DND-41 (cell line): Measurements from ENCODE around the gene SGO2.
"Not testable (repeated sequence)": the region's sequence is repeated elsewhere in the genome, so short reads cannot be mapped to it uniquely, and the experiment has no call there.

Experiments used
- ATAC-seq: fragments of 200-7000 bp; cut with Tn5 transposase; 3 replicates; pipeline ENCODE4 v1.9.1; 2021; ENCODE audit warnings: low read depth; ENCODE audit not compliant: insufficient read depth
- DNase-seq: peaks from one replicate; pipeline ENCODE4 v3.0.0-alpha.2; 2020
- H2AFZ ChIP-seq: 2 replicates; pipeline ENCODE4 v1.6.0; 2012; ENCODE audit warnings: low read depth, low read length
- H3K27ac ChIP-seq: 2 replicates; pipeline ENCODE4 v1.5.1; 2012; ENCODE audit warnings: low read length, inconsistent platforms
- H3K27me3 ChIP-seq: fragments of 200-600 bp; sonication (generic); 2 replicates; pipeline ENCODE4 v1.6.0; 2012; ENCODE audit warnings: low read length, mild to moderate bottlenecking, inconsistent platforms; ENCODE audit not compliant: insufficient read depth, poor library complexity
- H3K36me3 ChIP-seq: 2 replicates; pipeline ENCODE4 v1.5.1; 2012; ENCODE audit warnings: low read length, inconsistent platforms; ENCODE audit not compliant: insufficient read depth
- H3K4me1 ChIP-seq: 2 replicates; pipeline ENCODE4 v1.5.1; 2012; ENCODE audit warnings: mild to moderate bottlenecking, low read length; ENCODE audit not compliant: insufficient read depth
- H3K4me2 ChIP-seq: 2 replicates; pipeline ENCODE4 v1.6.0; 2012; ENCODE audit warnings: mild to moderate bottlenecking, moderate library complexity, low read length, inconsistent platforms; ENCODE audit not compliant: insufficient read depth
- H3K4me3 ChIP-seq, 2 experiments: fragments of 200-600 bp in 1 of 2; shearing (Covaris generic) in 1 of 2; 2 replicates each; pipeline ENCODE4 v1.5.1; 2012 to 2016; ENCODE audit warnings: inconsistent platforms in 2 of 2, low read length in 2 of 2, mild to moderate bottlenecking in 2 of 2, low read depth in 1 of 2, moderate library complexity in 1 of 2
- H3K79me2 ChIP-seq: 2 replicates; pipeline ENCODE4 v1.6.0; 2012; ENCODE audit warnings: low read length, inconsistent platforms; ENCODE audit not compliant: insufficient read depth
- H3K9ac ChIP-seq: 2 replicates; pipeline ENCODE4 v1.6.0; 2012; ENCODE audit warnings: low read depth, mild to moderate bottlenecking, inconsistent platforms, low read length, moderate library complexity
- H3K9me3 ChIP-seq: 2 replicates; pipeline ENCODE4 v1.5.1; 2012; ENCODE audit warnings: low read length, moderate library complexity, mild to moderate bottlenecking, inconsistent platforms; ENCODE audit not compliant: insufficient read depth, severe bottlenecking
- H4K20me1 ChIP-seq: 2 replicates; pipeline ENCODE4 v1.6.0; 2012; ENCODE audit warnings: low read length; ENCODE audit not compliant: insufficient read depth
- EZH2 ChIP-seq: IDR thresholded peaks from 3 replicates; pipeline ENCODE4 v1.6.1; 2012; ENCODE audit warnings: borderline replicate concordance, low read depth, mild to moderate bottlenecking, moderate library complexity, low read length, inconsistent platforms; ENCODE audit not compliant: severe bottlenecking
- TF ChIP-seq, protein P1 (sequence below): IDR thresholded peaks from 2 replicates; pipeline ENCODE4 v1.5.1; 2012; ENCODE audit warnings: borderline replicate concordance, low read length, moderate library complexity, mild to moderate bottlenecking; ENCODE audit not compliant: poor library complexity, severe bottlenecking; ENCODE audit errors: extremely low read depth

Gene SGO2

GRCh38 chr2:200604571-200605255 is 78.7 kb downstream of the SGO2 start:
- H2AFZ ChIP-seq: no peak overlapping the region
- no peak for ATAC-seq
- H3K36me3 ChIP-seq: no peaks in the 10 kb centered on the region
- no peak overlapping the region for H3K9ac ChIP-seq
- peaks cover 7% of the 10 kb centered on the region for H3K27me3 ChIP-seq
- no peak for DNase-seq
- no peak overlapping the region for H3K4me3 ChIP-seq
- TF ChIP-seq, protein P1, sequence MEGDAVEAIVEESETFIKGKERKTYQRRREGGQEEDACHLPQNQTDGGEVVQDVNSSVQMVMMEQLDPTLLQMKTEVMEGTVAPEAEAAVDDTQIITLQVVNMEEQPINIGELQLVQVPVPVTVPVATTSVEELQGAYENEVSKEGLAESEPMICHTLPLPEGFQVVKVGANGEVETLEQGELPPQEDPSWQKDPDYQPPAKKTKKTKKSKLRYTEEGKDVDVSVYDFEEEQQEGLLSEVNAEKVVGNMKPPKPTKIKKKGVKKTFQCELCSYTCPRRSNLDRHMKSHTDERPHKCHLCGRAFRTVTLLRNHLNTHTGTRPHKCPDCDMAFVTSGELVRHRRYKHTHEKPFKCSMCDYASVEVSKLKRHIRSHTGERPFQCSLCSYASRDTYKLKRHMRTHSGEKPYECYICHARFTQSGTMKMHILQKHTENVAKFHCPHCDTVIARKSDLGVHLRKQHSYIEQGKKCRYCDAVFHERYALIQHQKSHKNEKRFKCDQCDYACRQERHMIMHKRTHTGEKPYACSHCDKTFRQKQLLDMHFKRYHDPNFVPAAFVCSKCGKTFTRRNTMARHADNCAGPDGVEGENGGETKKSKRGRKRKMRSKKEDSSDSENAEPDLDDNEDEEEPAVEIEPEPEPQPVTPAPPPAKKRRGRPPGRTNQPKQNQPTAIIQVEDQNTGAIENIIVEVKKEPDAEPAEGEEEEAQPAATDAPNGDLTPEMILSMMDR: no peak
- no peak for TF ChIP-seq EZH2
- H3K79me2 ChIP-seq: no peaks in the 10 kb centered on the region
- no peak overlapping the region for H3K4me2 ChIP-seq
- H4K20me1 ChIP-seq: no peaks in the 10 kb centered on the region
- no peaks in the 10 kb centered on the region for H3K4me1 ChIP-seq
- no peaks in the 10 kb centered on the region for H3K9me3 ChIP-seq
- H3K27ac ChIP-seq: no peak overlapping the region

GRCh38 chr2:200608341-200609027 is 82.5 kb downstream of the SGO2 start:
- no peak for ATAC-seq
- no peaks in the 10 kb centered on the region for H3K79me2 ChIP-seq
- H3K27me3 ChIP-seq: peaks cover 3% of the 10 kb centered on the region
- TF ChIP-seq, protein P1: no peak
- TF ChIP-seq EZH2: no peak
- H3K9ac ChIP-seq: no peak overlapping the region
- H3K4me1 ChIP-seq: no peaks in the 10 kb centered on the region
- no peak overlapping the region for H3K4me3 ChIP-seq
- H3K27ac ChIP-seq: no peak overlapping the region
- no peaks in the 10 kb centered on the region for H3K9me3 ChIP-seq
- H3K4me2 ChIP-seq: no peak overlapping the region
- no peak overlapping the region for H2AFZ ChIP-seq
- no peaks in the 10 kb centered on the region for H4K20me1 ChIP-seq
- no peak for DNase-seq
- H3K36me3 ChIP-seq: no peaks in the 10 kb centered on the region

GRCh38 chr2:200609028-200609614 is 83.1 kb downstream of the SGO2 start:
- no peaks in the 10 kb centered on the region for H3K4me1 ChIP-seq
- H3K9ac ChIP-seq: no peak overlapping the region
- H3K4me3 ChIP-seq: no peak overlapping the region
- TF ChIP-seq EZH2: no peak
- TF ChIP-seq, protein P1: no peak
- DNase-seq (no peak), ATAC-seq (no peak)
- peaks cover 3% of the 10 kb centered on the region for H3K27me3 ChIP-seq
- H3K36me3 ChIP-seq: no peaks in the 10 kb centered on the region
- H3K27ac ChIP-seq: no peak overlapping the region
- no peaks in the 10 kb centered on the region for H4K20me1 ChIP-seq
- H3K4me2 ChIP-seq: no peak overlapping the region
- no peaks in the 10 kb centered on the region for H3K9me3 ChIP-seq
- H2AFZ ChIP-seq: no peak overlapping the region
- no peaks in the 10 kb centered on the region for H3K79me2 ChIP-seq

- not testable (repeated sequence) for H2AFZ ChIP-seq, H3K36me3 ChIP-seq, H3K4me1 ChIP-seq, H3K27ac ChIP-seq, ATAC-seq, H4K20me1 ChIP-seq, H3K9me3 ChIP-seq, DNase-seq, H3K4me2 ChIP-seq, H3K27me3 ChIP-seq, H3K79me2 ChIP-seq, H3K4me3 ChIP-seq, H3K9ac ChIP-seq
These were observed 84.2 kb downstream of the SGO2 start for GRCh38 chr2:200610217-200610616.
